ENCODE data around the gene LRMDA. TPM values are rescaled to one million over a fixed set of nuclear protein-coding genes. Genes with fewer than 3 reads are reported as not detected.

Gene LRMDA
- total RNA-seq (2014; rRNA removed; shearing (Covaris generic)) (not detected in 2 replicates), total RNA-seq (2022) (not detected in 2 replicates), Bru-seq, nascent RNA (percentile 1 among the genes with signal in this experiment), BruChase-seq, experiment 1, labeled RNA remaining after a 6-hour chase (percentile 1 among the genes with signal in this experiment), BruChase-seq, experiment 2, labeled RNA remaining after a 2-hour chase (percentile 2 among the genes with signal in this experiment)
- long read RNA-seq = 0 reads

GRCh38 chr10:75431180-75432111 is at the start of gene LRMDA:
TSS of gene LRMDA (plus strand) at chr10:75431624.
- H3K9me2 ChIP-seq (ENCODE audit: insufficient read depth, low read length) = no peaks in the 10 kb centered on the region
- intact Hi-C loops (cut with micrococcal nuclease; ENCODE audit: unreplicated experiment) = no loop called here
- H4K20me1 ChIP-seq (ENCODE audit: insufficient read depth, low read length) = no peaks in the 10 kb centered on the region
- no peak within 1 kb of the TSS for H3K4me3 ChIP-seq (ENCODE audit: low read depth, low read length, poor library complexity, severe bottlenecking)
- H3K36me3 ChIP-seq (ENCODE audit: insufficient read depth, low read length) = no peaks in the 10 kb centered on the region
- H3K9me3 ChIP-seq (ENCODE audit: low read length) = no peaks in the 10 kb centered on the region
- no peak within 1 kb of the TSS for H3K27ac ChIP-seq (ENCODE audit: low read depth, low read length, poor library complexity, severe bottlenecking)
- POLR2A ChIA-PET = no interaction called here
- H2AFZ ChIP-seq (ENCODE audit: low read length) = no peak within 1 kb of the TSS
- H3K4me2 ChIP-seq (ENCODE audit: low read length) = no peak within 1 kb of the TSS
- BruUV-seq (replicated peaks) = no TSS peak
- TF ChIP-seq CTCF (conservative IDR thresholded peaks at IDR 0.05; ENCODE audit: low read length) (no peak), EZH2phosphoT487 (IDR thresholded peaks at IDR 0.05; ENCODE audit: borderline replicate concordance, low read depth, low read length) (no peak)
- no peak for DNase-seq (ENCODE audit: low spot score)
- no peaks in the 10 kb centered on the region for H3K79me2 ChIP-seq (ENCODE audit: insufficient read depth, low read depth, low read length)
- H3K4me1 ChIP-seq (ENCODE audit: insufficient read depth, low read length, poor library complexity, severe bottlenecking) = no peaks in the 10 kb centered on the region
- CTCF ChIA-PET (ENCODE audit: unreplicated experiment) = no interaction called here

- CTCF ChIA-PET (ENCODE audit: unreplicated experiment) = no interaction called here
These were observed 45.3 kb upstream of the LRMDA start for GRCh38 chr10:75386128-75386527.

More at GRCh38 chr10:75386128-75386527, 45.3 kb upstream of the LRMDA start:
- TF ChIP-seq EZH2phosphoT487 (IDR thresholded peaks at IDR 0.05; ENCODE audit: borderline replicate concordance, low read depth, low read length) = no peak
- no peak for TF ChIP-seq CTCF (conservative IDR thresholded peaks at IDR 0.05; ENCODE audit: low read length)
- H4K20me1 ChIP-seq (ENCODE audit: insufficient read depth, low read length) = no peaks in the 10 kb centered on the region
- H2AFZ ChIP-seq (ENCODE audit: low read length) = no peak overlapping the region
- no peak overlapping the region for H3K27ac ChIP-seq (ENCODE audit: low read depth, low read length, poor library complexity, severe bottlenecking)
- no peaks in the 10 kb centered on the region for H3K4me1 ChIP-seq (ENCODE audit: insufficient read depth, low read length, poor library complexity, severe bottlenecking)
- DNase-seq (ENCODE audit: low spot score) = no peak
- POLR2A ChIA-PET = no interaction called here
- H3K9me3 ChIP-seq (ENCODE audit: low read length) = no peaks in the 10 kb centered on the region
- H3K36me3 ChIP-seq (ENCODE audit: insufficient read depth, low read length) = no peaks in the 10 kb centered on the region
- no peaks in the 10 kb centered on the region for H3K79me2 ChIP-seq (ENCODE audit: insufficient read depth, low read depth, low read length)
- no TSS peak for BruUV-seq (replicated peaks)
- no peak overlapping the region for H3K4me3 ChIP-seq (ENCODE audit: low read depth, low read length, poor library complexity, severe bottlenecking)
- no peak overlapping the region for H3K4me2 ChIP-seq (ENCODE audit: low read length)
- H3K9me2 ChIP-seq (ENCODE audit: insufficient read depth, low read length) = no peaks in the 10 kb centered on the region
- intact Hi-C loops (cut with micrococcal nuclease; ENCODE audit: unreplicated experiment) = no loop called here

All from OCI-LY7 (cell line).